ACC112 (cell line): Measurements from ENCODE around the gene CFHR4.
"Not testable (repeated sequence)": the region's sequence is repeated elsewhere in the genome, so short reads cannot be mapped to it uniquely, and the experiment has no call there.

Source experiments
- H2AFZ ChIP-seq: fragments of 200-600 bp; sonication (generic); one replicate; pipeline ENCODE4 v1.6.0; 2017; ENCODE audit warnings: antibody characterized with exemption, low read length; ENCODE audit not compliant: unreplicated experiment
- H3K27ac ChIP-seq: fragments of 200-600 bp; sonication (generic); 2 replicates; pipeline ENCODE4 v1.5.1; 2014; ENCODE audit warnings: low read depth, mild to moderate bottlenecking, antibody characterized with exemption, low read length, moderate library complexity
- H3K27me3 ChIP-seq: fragments of 200-600 bp; sonication (generic); 2 replicates; pipeline ENCODE4 v1.6.1; 2014; ENCODE audit warnings: mild to moderate bottlenecking, antibody characterized with exemption, low read length, moderate library complexity, mixed read lengths; ENCODE audit not compliant: insufficient read depth
- H3K36me3 ChIP-seq: fragments of 200-600 bp; sonication (generic); 2 replicates; pipeline ENCODE4 v1.6.1; 2016; ENCODE audit warnings: mild to moderate bottlenecking, antibody characterized with exemption, low read length, moderate library complexity, mixed read lengths; ENCODE audit not compliant: insufficient read depth
- H3K4me1 ChIP-seq: fragments of 200-600 bp; sonication (generic); one replicate; pipeline ENCODE4 v1.6.1; 2016; ENCODE audit warnings: low read length, mixed read lengths; ENCODE audit not compliant: insufficient read depth, unreplicated experiment, control insufficient read depth
- H3K4me3 ChIP-seq: fragments of 200-600 bp; sonication (generic); 2 replicates; pipeline ENCODE4 v1.5.1; 2014; ENCODE audit warnings: mild to moderate bottlenecking, low read depth, low read length
- H3K79me2 ChIP-seq: fragments of 200-600 bp; sonication (generic); one replicate; pipeline ENCODE4 v1.6.0; 2016; ENCODE audit warnings: low read length; ENCODE audit not compliant: control insufficient read depth, unreplicated experiment, insufficient read depth

CFHR4 gene

GRCh38 chr1:196933531-196934189, 45.8 kb downstream of the CFHR4 start:
- Histone ChIP-seq H3K27ac (no peak overlapping the region), H2AFZ (no peak overlapping the region), H3K27me3 (no peaks in the 10 kb centered on the region), H3K79me2 (no peaks in the 10 kb centered on the region), H3K36me3 (no peaks in the 10 kb centered on the region), H3K4me1 (no peaks in the 10 kb centered on the region), H3K4me3 (no peak overlapping the region)

GRCh38 chr1:196941474-196941873, 53.6 kb downstream of the CFHR4 start:
- not testable (repeated sequence) for H3K27me3 ChIP-seq, H3K27ac ChIP-seq, H3K4me1 ChIP-seq, H3K36me3 ChIP-seq, H3K4me3 ChIP-seq, H2AFZ ChIP-seq, H3K79me2 ChIP-seq

GRCh38 chr1:196943568-196943967, 55.7 kb downstream of the CFHR4 start, which contains the start of gene CFHR2:
TSS of gene CFHR2 (plus strand) at chr1:196943738. CDS start at chr1:196943881, 143 bp downstream.
- H3K79me2 ChIP-seq, H3K4me3 ChIP-seq, H3K27me3 ChIP-seq, H3K27ac ChIP-seq, H3K4me1 ChIP-seq, H3K36me3 ChIP-seq, H2AFZ ChIP-seq: not testable (repeated sequence)

- H3K4me3 ChIP-seq, result no peak overlapping the region
- H3K27ac ChIP-seq, result no peak overlapping the region
- H2AFZ ChIP-seq, result no peak overlapping the region
These were observed 64.0 kb downstream of the CFHR4 start for GRCh38 chr1:196951711-196952394.

GRCh38 chr1:196954778-196955177, 66.9 kb downstream of the CFHR4 start:
- Histone ChIP-seq H3K79me2 (no peaks in the 10 kb centered on the region), H3K27ac (no peak overlapping the region), H3K36me3 (no peaks in the 10 kb centered on the region), H3K4me1 (no peaks in the 10 kb centered on the region), H2AFZ (no peak overlapping the region), H3K27me3 (no peaks in the 10 kb centered on the region), H3K4me3 (no peak overlapping the region)

More at GRCh38 chr1:196951711-196952394, 64.0 kb downstream of the CFHR4 start:
- no peaks in the 10 kb centered on the region for H3K27me3 ChIP-seq
- H3K79me2 ChIP-seq, result no peaks in the 10 kb centered on the region
- H3K36me3 ChIP-seq, result no peaks in the 10 kb centered on the region
- no peaks in the 10 kb centered on the region for H3K4me1 ChIP-seq

- H3K36me3 ChIP-seq, result no peaks in the 10 kb centered on the region
These were observed 68.1 kb downstream of the CFHR4 start for GRCh38 chr1:196955926-196956325.

GRCh38 chr1:196960854-196961253, 73.0 kb downstream of the CFHR4 start:
- no peak overlapping the region for H3K4me3 ChIP-seq
- H3K36me3 ChIP-seq, result no peaks in the 10 kb centered on the region
- no peak overlapping the region for H3K27ac ChIP-seq
- H3K4me1 ChIP-seq, result no peaks in the 10 kb centered on the region
- H3K27me3 ChIP-seq, result no peaks in the 10 kb centered on the region
- no peaks in the 10 kb centered on the region for H3K79me2 ChIP-seq
- H2AFZ ChIP-seq, result no peak overlapping the region

More at GRCh38 chr1:196955926-196956325, 68.1 kb downstream of the CFHR4 start:
- Histone ChIP-seq H3K27ac (no peak overlapping the region), H3K79me2 (no peaks in the 10 kb centered on the region), H3K4me3 (no peak overlapping the region), H3K27me3 (no peaks in the 10 kb centered on the region), H3K4me1 (no peaks in the 10 kb centered on the region), H2AFZ (no peak overlapping the region)
